ENCODE results near the gene ZMIZ1. TPM values are rescaled to one million over a fixed set of nuclear protein-coding genes. Genes with fewer than 3 reads are reported as not detected.

The ZMIZ1 gene
- total RNA-seq, 4 donors from 2014 or later, result 22.7 to 37.5 (median 31.7) TPM

DNA sequence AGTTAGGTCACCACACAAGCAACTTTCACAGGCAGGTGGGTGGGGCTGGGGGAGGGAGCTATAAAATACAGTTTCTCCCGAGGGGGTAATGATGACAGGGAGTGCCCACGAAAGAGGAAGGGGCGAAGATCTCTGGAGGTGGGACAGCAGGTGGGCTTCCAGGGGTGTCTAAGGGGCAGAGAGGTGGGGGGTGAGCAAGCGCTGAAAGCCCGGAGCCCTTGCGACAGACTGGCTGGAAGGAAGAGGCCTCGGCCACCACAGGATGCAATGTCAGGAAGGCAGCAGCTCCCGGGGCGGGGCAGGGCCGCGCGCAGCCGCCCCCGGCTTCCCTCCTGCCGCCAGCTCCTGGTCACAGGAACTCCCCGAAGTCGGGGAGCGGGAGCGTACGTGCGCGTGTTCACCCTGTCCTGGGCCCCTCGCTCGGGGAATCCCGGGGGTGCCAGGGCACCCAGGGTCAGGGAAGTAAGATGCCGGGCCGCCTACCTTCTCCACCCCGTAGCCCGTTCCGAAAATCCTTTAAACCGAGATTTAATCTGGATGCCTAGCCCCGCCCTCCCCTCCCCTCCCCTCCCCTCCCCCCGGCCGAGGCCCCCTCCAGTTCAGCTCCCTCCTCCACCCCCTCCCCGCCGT is 173.3 kb downstream of the ZMIZ1 start:
- Histone ChIP-seq H3K4me1 (peaks cover 59 to 63% of the 10 kb centered on the region in 2 donors), H3K4me3 (peak overlapping the region; percentile 55 to 64 (median 60)), H3K27me3 (no peaks in the 10 kb centered on the region), H3K9me3 (no peaks in the 10 kb centered on the region), H3K36me3 (no peaks in the 10 kb centered on the region), H3K27ac (peak overlapping the region; percentile 58 to 78 (median 74))
- TF ChIP-seq, protein P1, sequence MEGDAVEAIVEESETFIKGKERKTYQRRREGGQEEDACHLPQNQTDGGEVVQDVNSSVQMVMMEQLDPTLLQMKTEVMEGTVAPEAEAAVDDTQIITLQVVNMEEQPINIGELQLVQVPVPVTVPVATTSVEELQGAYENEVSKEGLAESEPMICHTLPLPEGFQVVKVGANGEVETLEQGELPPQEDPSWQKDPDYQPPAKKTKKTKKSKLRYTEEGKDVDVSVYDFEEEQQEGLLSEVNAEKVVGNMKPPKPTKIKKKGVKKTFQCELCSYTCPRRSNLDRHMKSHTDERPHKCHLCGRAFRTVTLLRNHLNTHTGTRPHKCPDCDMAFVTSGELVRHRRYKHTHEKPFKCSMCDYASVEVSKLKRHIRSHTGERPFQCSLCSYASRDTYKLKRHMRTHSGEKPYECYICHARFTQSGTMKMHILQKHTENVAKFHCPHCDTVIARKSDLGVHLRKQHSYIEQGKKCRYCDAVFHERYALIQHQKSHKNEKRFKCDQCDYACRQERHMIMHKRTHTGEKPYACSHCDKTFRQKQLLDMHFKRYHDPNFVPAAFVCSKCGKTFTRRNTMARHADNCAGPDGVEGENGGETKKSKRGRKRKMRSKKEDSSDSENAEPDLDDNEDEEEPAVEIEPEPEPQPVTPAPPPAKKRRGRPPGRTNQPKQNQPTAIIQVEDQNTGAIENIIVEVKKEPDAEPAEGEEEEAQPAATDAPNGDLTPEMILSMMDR (IDR thresholded peaks at IDR 0.05 in 4 of 5, conservative IDR thresholded peaks at IDR 0.05 in 1 of 5), result no peak
- peak in 1 of 2 donors; percentile 13 for TF ChIP-seq POLR2A (IDR thresholded peaks at IDR 0.05)
- ATAC-seq (peak; percentile 16 to 18), DNase-seq (peak; percentile 40 to 60)
- intact Hi-C loops (cut with DNase I; ENCODE audit: low total_unique reads) (no loop called here), in situ Hi-C loops (cut with MboI; ENCODE audit: low sequenced_read_pairs in 4 of 4) (no loop called here)

DNA sequence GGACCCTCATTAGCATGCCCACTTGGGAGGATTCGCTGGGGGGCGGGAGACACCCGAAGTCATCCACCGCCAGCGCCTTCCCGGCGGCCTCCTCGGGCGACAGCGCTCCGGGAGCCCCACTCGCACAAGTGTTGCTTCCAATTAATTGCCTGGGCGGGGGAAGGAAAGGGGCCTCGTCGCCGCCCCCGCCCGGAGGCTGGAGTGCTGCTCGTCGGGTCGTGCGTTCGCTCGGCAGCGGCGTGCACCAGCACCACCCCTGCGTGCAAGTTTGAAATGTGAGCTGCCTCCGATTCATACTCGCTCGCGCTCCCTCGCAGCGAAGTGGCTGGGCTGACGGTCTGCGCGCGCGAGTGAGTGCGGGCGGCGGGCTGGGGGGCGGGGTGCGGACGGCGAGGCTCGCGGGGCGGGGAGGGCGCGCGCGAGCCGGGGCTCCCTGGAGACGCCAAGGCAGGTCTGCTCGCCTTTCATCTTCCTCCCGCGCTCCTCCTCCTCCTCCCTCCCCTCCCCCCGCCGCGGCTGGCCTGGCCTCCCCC is 173.9 kb downstream of the ZMIZ1 start:
- no peaks in the 10 kb centered on the region for H3K9me3 ChIP-seq
- no peak for TF ChIP-seq POLR2A (IDR thresholded peaks at IDR 0.05)
- TF ChIP-seq, protein P1 (IDR thresholded peaks at IDR 0.05 in 4 of 5, conservative IDR thresholded peaks at IDR 0.05 in 1 of 5), result no peak
- peak overlapping the region; percentile 55 to 64 (median 60) for H3K4me3 ChIP-seq
- ATAC-seq, result peak; percentile 40 to 42
- intact Hi-C loops (cut with DNase I; ENCODE audit: low total_unique reads), result no loop called here
- no peaks in the 10 kb centered on the region for H3K27me3 ChIP-seq
- H3K36me3 ChIP-seq, result no peaks in the 10 kb centered on the region
- in situ Hi-C loops (cut with MboI; ENCODE audit: low sequenced_read_pairs in 4 of 4), result no loop called here
- H3K4me1 ChIP-seq, result peaks cover 63 to 65% of the 10 kb centered on the region in 2 donors
- H3K27ac ChIP-seq, result peak overlapping the region; percentile 58 to 78 (median 74)
- peak in 1 of 2 donors; percentile 49 for DNase-seq

DNA sequence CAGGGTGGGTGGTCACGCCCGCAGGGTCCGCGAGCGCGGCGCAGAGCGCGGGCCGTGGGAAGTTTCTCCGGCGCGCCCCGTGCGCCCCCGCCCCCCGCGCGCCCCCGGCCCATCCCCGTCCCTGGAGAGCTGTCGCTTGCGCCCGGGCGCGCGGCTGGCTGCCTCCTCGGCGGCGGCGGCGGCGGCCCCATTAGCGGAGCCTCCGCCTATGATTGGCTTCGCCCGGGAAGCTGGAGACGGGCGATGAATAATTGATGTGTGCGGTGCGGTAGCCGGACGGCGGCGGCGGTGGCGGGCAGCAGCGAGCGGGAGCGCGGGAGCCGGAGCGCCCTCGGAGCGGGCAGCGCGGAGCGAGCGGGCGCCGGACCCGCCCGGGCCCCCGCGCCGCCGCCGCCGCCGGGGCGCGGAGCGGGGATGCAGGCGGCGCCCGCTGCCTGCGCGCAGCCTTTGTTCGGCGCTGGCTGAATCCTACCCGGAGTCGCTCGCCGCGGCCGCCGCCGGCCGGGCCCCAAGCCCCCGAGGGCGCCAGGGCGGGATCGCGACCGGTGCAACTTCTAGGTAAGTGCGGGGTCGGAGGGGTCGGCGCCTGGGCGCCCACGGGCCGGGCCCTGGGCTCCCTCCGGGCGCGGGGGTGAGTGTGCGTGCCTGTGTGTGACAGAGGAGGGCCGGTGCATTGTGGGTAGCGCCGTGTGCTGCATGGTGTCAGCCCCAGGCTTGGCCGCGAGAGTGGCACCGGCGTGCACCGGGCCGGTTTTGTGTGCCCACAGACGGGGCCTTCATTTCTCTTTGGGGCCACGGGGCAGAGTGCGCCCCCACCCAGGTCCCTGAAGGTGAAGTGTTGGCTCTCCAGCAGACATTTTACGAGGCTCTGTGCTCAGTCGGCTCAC is 174.7 kb downstream of the ZMIZ1 start:
- ATAC-seq (no peak), DNase-seq (no peak)
- no peak for TF ChIP-seq POLR2A (IDR thresholded peaks at IDR 0.05)
- TF ChIP-seq, protein P1 (IDR thresholded peaks at IDR 0.05 in 4 of 5, conservative IDR thresholded peaks at IDR 0.05 in 1 of 5), result no peak
- no peaks in the 10 kb centered on the region for H3K9me3 ChIP-seq
- H3K27me3 ChIP-seq, result no peaks in the 10 kb centered on the region
- in situ Hi-C loops (cut with MboI; ENCODE audit: low sequenced_read_pairs in 4 of 4) (no loop called here), intact Hi-C loops (cut with DNase I; ENCODE audit: low total_unique reads) (no loop called here)
- peak overlapping the region in 3 of 4 donors; percentile 74 to 79 (median 74) for H3K27ac ChIP-seq
- H3K4me3 ChIP-seq, result peak overlapping the region; percentile 55 to 64 (median 60)
- no peaks in the 10 kb centered on the region for H3K36me3 ChIP-seq
- H3K4me1 ChIP-seq, result peaks cover 63 to 66% of the 10 kb centered on the region in 2 donors

DNA sequence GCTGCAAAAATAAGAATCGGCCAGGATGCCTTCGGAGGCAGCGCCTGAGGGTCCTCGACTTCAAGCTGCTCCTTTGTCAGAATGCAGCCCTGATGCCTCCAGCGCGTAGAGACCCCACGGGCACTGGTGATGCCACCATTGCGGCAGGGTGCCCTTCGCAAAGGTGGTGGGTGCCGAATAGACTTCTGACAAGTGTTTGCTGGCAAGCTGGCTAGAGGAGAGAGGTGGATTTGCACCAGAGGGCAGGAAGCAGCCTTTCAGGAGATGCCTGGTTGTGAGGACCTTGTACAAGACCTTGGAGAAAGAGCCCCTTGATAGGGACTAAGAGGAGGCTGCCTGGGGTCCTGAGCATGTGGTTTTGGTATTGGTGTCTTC is 175.3 kb downstream of the ZMIZ1 start:
- DNase-seq (no peak), ATAC-seq (no peak)
- Histone ChIP-seq H3K27ac (peak overlapping the region in 3 of 4 donors; percentile 65 to 79 (median 69)), H3K27me3 (no peaks in the 10 kb centered on the region), H3K4me3 (peak overlapping the region in 3 of 4 donors; percentile 26 to 59 (median 47)), H3K4me1 (peaks cover 65 to 72% of the 10 kb centered on the region in 2 donors), H3K36me3 (no peaks in the 10 kb centered on the region), H3K9me3 (no peaks in the 10 kb centered on the region)
- intact Hi-C loops (cut with DNase I; ENCODE audit: low total_unique reads) (no loop called here), in situ Hi-C loops (cut with MboI; ENCODE audit: low sequenced_read_pairs in 4 of 4) (no loop called here)
- TF ChIP-seq, protein P1 (IDR thresholded peaks at IDR 0.05 in 4 of 5, conservative IDR thresholded peaks at IDR 0.05 in 1 of 5), result no peak
- no peak for TF ChIP-seq POLR2A (IDR thresholded peaks at IDR 0.05)

All from gastrocnemius medialis (tissue), 4 donors.